ENCODE results near the gene C12orf76. TPM values are rescaled to one million over a fixed set of nuclear protein-coding genes. Genes with fewer than 3 reads are reported as not detected.

Gene C12orf76
- total and polyA plus RNA-seq, 2 of the 13 experiments (the other 11 are each of a cell fraction or from before 2014, with no cell fraction given) = 15.8 to 38.4 TPM

DNA sequence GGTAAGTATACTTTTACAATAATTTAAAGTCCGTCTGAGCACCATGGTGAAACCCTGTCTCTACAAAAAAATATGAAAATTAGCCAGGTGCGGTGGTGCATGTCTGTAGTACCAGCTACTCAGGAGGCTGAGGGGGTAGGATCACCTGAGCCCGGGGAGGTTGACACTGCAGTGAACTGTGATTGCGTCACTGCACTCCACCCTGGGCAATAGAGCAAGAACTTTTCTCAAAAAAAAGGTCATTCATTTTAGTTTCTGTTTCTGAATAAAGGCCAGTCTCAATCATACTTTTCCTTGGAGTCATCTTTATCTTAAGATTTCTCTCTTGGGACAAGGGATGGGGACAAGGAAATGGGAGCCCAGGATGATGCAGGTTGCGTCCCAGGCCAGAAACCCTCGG, 36.2 kb downstream of the C12orf76 start (continued):
- TF ChIP-seq, protein P1, sequence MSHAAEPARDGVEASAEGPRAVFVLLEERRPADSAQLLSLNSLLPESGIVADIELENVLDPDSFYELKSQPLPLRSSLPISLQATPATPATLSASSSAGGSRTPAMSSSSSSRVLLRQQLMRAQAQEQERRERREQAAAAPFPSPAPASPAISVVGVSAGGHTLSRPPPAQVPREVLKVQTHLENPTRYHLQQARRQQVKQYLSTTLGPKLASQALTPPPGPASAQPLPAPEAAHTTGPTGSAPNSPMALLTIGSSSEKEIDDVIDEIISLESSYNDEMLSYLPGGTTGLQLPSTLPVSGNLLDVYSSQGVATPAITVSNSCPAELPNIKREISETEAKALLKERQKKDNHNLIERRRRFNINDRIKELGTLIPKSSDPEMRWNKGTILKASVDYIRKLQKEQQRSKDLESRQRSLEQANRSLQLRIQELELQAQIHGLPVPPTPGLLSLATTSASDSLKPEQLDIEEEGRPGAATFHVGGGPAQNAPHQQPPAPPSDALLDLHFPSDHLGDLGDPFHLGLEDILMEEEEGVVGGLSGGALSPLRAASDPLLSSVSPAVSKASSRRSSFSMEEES (CRISPR knock-in tag; IDR thresholded peaks at IDR 0.05) = 0 out of 2 replicates have a peak, but pooled peaks have one; percentile 16
- TF ChIP-seq ZNF124 (CRISPR knock-in tag; IDR thresholded peaks at IDR 0.05) (0 out of 2 replicates have a peak, but pooled peaks have one; percentile 40), HDAC2 (CRISPR knock-in tag; IDR thresholded peaks at IDR 0.05) (0 out of 2 replicates have a peak, but pooled peaks have one; percentile 17), ATF7 (IDR thresholded peaks at IDR 0.05) (peak; percentile 18; the same call in 1 of the 2 replicates), ATF7 (CRISPR knock-in tag; IDR thresholded peaks at IDR 0.05) (no peak), HMG20A (CRISPR knock-in tag; IDR thresholded peaks at IDR 0.05; ENCODE audit: borderline replicate concordance) (0 out of 2 replicates have a peak, but pooled peaks have one; percentile 18)
- TF ChIP-seq, protein P2, sequence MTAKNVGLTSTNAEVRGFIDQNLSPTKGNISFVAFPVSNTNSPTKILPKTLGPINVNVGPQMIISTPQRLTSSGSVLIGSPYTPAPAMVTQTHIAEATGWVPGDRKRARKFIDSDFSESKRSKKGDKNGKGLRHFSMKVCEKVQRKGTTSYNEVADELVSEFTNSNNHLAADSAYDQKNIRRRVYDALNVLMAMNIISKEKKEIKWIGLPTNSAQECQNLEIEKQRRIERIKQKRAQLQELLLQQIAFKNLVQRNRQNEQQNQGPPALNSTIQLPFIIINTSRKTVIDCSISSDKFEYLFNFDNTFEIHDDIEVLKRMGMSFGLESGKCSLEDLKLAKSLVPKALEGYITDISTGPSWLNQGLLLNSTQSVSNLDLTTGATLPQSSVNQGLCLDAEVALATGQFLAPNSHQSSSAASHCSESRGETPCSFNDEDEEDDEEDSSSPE (CRISPR knock-in tag; IDR thresholded peaks at IDR 0.05) = no peak
- TF ChIP-seq, protein P3, sequence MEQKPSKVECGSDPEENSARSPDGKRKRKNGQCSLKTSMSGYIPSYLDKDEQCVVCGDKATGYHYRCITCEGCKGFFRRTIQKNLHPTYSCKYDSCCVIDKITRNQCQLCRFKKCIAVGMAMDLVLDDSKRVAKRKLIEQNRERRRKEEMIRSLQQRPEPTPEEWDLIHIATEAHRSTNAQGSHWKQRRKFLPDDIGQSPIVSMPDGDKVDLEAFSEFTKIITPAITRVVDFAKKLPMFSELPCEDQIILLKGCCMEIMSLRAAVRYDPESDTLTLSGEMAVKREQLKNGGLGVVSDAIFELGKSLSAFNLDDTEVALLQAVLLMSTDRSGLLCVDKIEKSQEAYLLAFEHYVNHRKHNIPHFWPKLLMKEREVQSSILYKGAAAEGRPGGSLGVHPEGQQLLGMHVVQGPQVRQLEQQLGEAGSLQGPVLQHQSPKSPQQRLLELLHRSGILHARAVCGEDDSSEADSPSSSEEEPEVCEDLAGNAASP (CRISPR knock-in tag; IDR thresholded peaks at IDR 0.05; ENCODE audit: borderline replicate concordance) = peak; percentile 21; the same call in 1 of the 2 replicates
- TF ChIP-seq, protein P4, sequence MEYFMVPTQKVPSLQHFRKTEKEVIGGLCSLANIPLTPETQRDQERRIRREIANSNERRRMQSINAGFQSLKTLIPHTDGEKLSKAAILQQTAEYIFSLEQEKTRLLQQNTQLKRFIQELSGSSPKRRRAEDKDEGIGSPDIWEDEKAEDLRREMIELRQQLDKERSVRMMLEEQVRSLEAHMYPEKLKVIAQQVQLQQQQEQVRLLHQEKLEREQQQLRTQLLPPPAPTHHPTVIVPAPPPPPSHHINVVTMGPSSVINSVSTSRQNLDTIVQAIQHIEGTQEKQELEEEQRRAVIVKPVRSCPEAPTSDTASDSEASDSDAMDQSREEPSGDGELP (IDR thresholded peaks at IDR 0.05; ENCODE audit: borderline replicate concordance, low read depth) = peak; percentile 69; the same call in 1 of the 2 replicates
- TF ChIP-seq, protein P5, sequence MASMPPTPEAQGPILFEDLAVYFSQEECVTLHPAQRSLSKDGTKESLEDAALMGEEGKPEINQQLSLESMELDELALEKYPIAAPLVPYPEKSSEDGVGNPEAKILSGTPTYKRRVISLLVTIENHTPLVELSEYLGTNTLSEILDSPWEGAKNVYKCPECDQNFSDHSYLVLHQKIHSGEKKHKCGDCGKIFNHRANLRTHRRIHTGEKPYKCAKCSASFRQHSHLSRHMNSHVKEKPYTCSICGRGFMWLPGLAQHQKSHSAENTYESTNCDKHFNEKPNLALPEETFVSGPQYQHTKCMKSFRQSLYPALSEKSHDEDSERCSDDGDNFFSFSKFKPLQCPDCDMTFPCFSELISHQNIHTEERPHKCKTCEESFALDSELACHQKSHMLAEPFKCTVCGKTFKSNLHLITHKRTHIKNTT (CRISPR knock-in tag; IDR thresholded peaks at IDR 0.05) = no peak

All from HepG2 (cell line).